K562 (cell line): ENCODE results near the gene SIGLEC9.

Experiments used
- FIP1L1 ChIP-seq: fragments of 200-400 bp; formaldehyde crosslinking; IDR thresholded peaks from 2 replicates; pipeline ENCODE4 v1.6.1; 2018; ENCODE audit warnings: mild to moderate bottlenecking, low read depth, low read length; ENCODE audit not compliant: poor library complexity, severe bottlenecking
- KAT7 ChIP-seq: sonication (generic); formaldehyde crosslinking; IDR thresholded peaks from 2 replicates; pipeline ENCODE4 v1.8.0; 2022; ENCODE audit warnings: missing genetic modification reagents, mild to moderate bottlenecking, borderline replicate concordance
- LARP7 ChIP-seq: fragments of 450-650 bp; IDR thresholded peaks from 2 replicates; pipeline ENCODE4 v1.6.1; 2016
- MTA3 ChIP-seq: fragments of 450-650 bp; formaldehyde crosslinking; IDR thresholded peaks from 2 replicates; pipeline ENCODE4 v1.6.1; 2017; ENCODE audit warnings: mild to moderate bottlenecking, borderline replicate concordance
- MYC ChIP-seq, 2 experiments: fragments of 250-450 bp in 1 of 2; sonication (Bioruptor Pico) in 1 of 2; IDR thresholded peaks; 2 replicates each; pipeline versions ENCODE4 v1.5.1 to v1.6.1; 2012 to 2021; ENCODE audit warnings: low read depth in 2 of 2, borderline replicate concordance in 1 of 2, improper control_type of control experiment in 1 of 2, low read length in 1 of 2, mild to moderate bottlenecking in 1 of 2, moderate library complexity in 1 of 2
- NR3C1 ChIP-seq: sonication (generic); formaldehyde crosslinking; IDR thresholded peaks from 2 replicates; pipeline ENCODE4 v1.8.1; 2022; ENCODE audit warnings: missing genetic modification reagents
- RAD21 ChIP-seq, 2 experiments: fragments of 250-450 bp in 1 of 2; fragments of 450-650 bp in 1 of 2; sonication (Bioruptor Pico) in 1 of 2; formaldehyde crosslinking in 1 of 2; IDR thresholded peaks in 1 of 2; conservative IDR thresholded peaks in 1 of 2; 2 replicates each; pipeline versions ENCODE4 v1.4.0 to v1.8.0; 2020 to 2022; ENCODE audit warnings: mild to moderate bottlenecking in 2 of 2, moderate library complexity in 1 of 2
- SNAPC5 ChIP-seq: fragments of 250-450 bp; sonication (Bioruptor Pico); IDR thresholded peaks from 2 replicates; pipeline ENCODE4 v1.8.0; 2021; ENCODE audit warnings: moderate library complexity, mild to moderate bottlenecking, inconsistent platforms
- SP1 ChIP-seq: sonication (generic); formaldehyde crosslinking; IDR thresholded peaks from 2 replicates; pipeline ENCODE4 v1.8.1; 2022; ENCODE audit warnings: mild to moderate bottlenecking, missing genetic modification reagents
- U2AF1 ChIP-seq: fragments of 200-400 bp; formaldehyde crosslinking; optimal IDR thresholded peaks from 2 replicates; pipeline ENCODE3; 2017; ENCODE audit warnings: mild to moderate bottlenecking, low read depth, low read length, moderate library complexity
- ZNF121 ChIP-seq: sonication (generic); formaldehyde crosslinking; conservative IDR thresholded peaks from 2 replicates; pipeline ENCODE4 v1.8.0; 2022; ENCODE audit warnings: missing genetic modification reagents
- TF ChIP-seq, protein P1 (sequence below), 3 experiments: IDR thresholded peaks in 2 of 3; conservative IDR thresholded peaks in 1 of 3; 2 replicates each; pipeline ENCODE4 v1.5.1; 2011 to 2012; ENCODE audit warnings: low read length in 3 of 3, mild to moderate bottlenecking in 3 of 3, control low read depth in 2 of 3, improper control_type of control experiment in 1 of 3, inconsistent platforms in 1 of 3, low read depth in 1 of 3, mixed read lengths in 1 of 3, moderate library complexity in 1 of 3; ENCODE audit not compliant: insufficient read depth in 2 of 3

GRCh38 chr19:51125421-51126075 lies 842 bp downstream of the SIGLEC9 start:
- TF ChIP-seq NR3C1 (CRISPR knock-in tag) (no peak), MYC (IDR thresholded peaks at IDR 0.05; ENCODE audit: low read depth, low read length) (no peak), MYC (CRISPR knock-in tag; IDR thresholded peaks at IDR 0.05; ENCODE audit: borderline replicate concordance, low read depth) (no peak), SNAPC5 (CRISPR knock-in tag) (no peak), SP1 (CRISPR knock-in tag) (no peak), ZNF121 (CRISPR knock-in tag) (no peak), MTA3 (no peak), LARP7 (no peak), U2AF1 (no peak), KAT7 (CRISPR knock-in tag) (no peak), FIP1L1 (no peak), RAD21 (CRISPR knock-in tag; conservative IDR thresholded peaks at IDR 0.05 in 1 of 2, IDR thresholded peaks at IDR 0.05 in 1 of 2) (no peak)
- TF ChIP-seq, protein P1, sequence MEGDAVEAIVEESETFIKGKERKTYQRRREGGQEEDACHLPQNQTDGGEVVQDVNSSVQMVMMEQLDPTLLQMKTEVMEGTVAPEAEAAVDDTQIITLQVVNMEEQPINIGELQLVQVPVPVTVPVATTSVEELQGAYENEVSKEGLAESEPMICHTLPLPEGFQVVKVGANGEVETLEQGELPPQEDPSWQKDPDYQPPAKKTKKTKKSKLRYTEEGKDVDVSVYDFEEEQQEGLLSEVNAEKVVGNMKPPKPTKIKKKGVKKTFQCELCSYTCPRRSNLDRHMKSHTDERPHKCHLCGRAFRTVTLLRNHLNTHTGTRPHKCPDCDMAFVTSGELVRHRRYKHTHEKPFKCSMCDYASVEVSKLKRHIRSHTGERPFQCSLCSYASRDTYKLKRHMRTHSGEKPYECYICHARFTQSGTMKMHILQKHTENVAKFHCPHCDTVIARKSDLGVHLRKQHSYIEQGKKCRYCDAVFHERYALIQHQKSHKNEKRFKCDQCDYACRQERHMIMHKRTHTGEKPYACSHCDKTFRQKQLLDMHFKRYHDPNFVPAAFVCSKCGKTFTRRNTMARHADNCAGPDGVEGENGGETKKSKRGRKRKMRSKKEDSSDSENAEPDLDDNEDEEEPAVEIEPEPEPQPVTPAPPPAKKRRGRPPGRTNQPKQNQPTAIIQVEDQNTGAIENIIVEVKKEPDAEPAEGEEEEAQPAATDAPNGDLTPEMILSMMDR (IDR thresholded peaks at IDR 0.05 in 2 of 3, conservative IDR thresholded peaks at IDR 0.05 in 1 of 3; ENCODE audit: insufficient read depth in 2 of 3, low read depth in 1 of 3, low read length in 3 of 3), result no peak
